Activated B cell treated with CpG ODN at 0.5 μM for 24 hours (primary cell): Measurements from ENCODE around the gene ZNF638. TPM values are rescaled to one million over a fixed set of nuclear protein-coding genes. Genes with fewer than 3 reads are reported as not detected.

Experiments used
- ATAC-seq: fragments of 200-7000 bp; cut with Tn5 transposase; one replicate; pipeline ENCODE4 v1.10.0; 2021; ENCODE audit warnings: low read depth, mild to moderate bottlenecking, moderate library complexity
- CTCF ChIA-PET: fragments of 350-600 bp; sonication (Branson Sonifier 250); formaldehyde crosslinking; loops from one replicate; lab custom pipeline; 2021; ENCODE audit warnings: antibody characterized with exemption; lab: Charles Lee
- POLR2A ChIA-PET: fragments of 350-600 bp; sonication (Branson Sonifier 250); formaldehyde crosslinking; loops from one replicate; lab custom pipeline; 2021; ENCODE audit warnings: antibody characterized with exemption; lab: Charles Lee
- DNase-seq: peaks from one replicate; pipeline ENCODE4 v3.0.0; 2022
- H3K27ac Mint-ChIP-seq: one replicate; pipeline ENCODE4 v1.8.0; 2020; ENCODE audit warnings: mixed read lengths
- H3K27me3 Mint-ChIP-seq: one replicate; pipeline ENCODE4 v1.8.0; 2021; ENCODE audit warnings: mixed read lengths
- H3K36me3 Mint-ChIP-seq: one replicate; pipeline ENCODE4 v1.8.0; 2021; ENCODE audit warnings: low read depth, mixed read lengths
- H3K4me1 Mint-ChIP-seq: one replicate; pipeline ENCODE4 v1.8.0; 2021; ENCODE audit warnings: mixed read lengths
- H3K4me3 Mint-ChIP-seq: one replicate; pipeline ENCODE4 v1.8.0; 2020; ENCODE audit warnings: mild to moderate bottlenecking, mixed read lengths
- H3K9me3 Mint-ChIP-seq: one replicate; pipeline ENCODE4 v1.8.0; 2020; ENCODE audit warnings: mixed read lengths
- CTCF ChIP-seq: fragments of 200-600 bp; IDR thresholded peaks from one replicate; pipeline ENCODE4 v1.8.0; 2022; ENCODE audit warnings: antibody characterized with exemption, mild to moderate bottlenecking
- intact Hi-C: fragments of 100-400 bp; cut with micrococcal nuclease; formaldehyde crosslinking; loops from one replicate; pipeline ENCODE4 v1.15.1; 2024
- total RNA-seq: library from RNA; stranded (reverse); gene quantifications from 2 replicates; pipeline ENCODE4 v1.2.3, GENCODE V29; 2022

Gene ZNF638
- total RNA-seq, 1 donor from 2014 or later: 152 TPM

GRCh38 chr2:71455741-71456569 lies 124.4 kb downstream of the ZNF638 start:
- Mint-ChIP-seq H3K27me3 (peaks cover 34% of the 10 kb centered on the region), H3K9me3 (no peaks in the 10 kb centered on the region), H3K36me3 (no peaks in the 10 kb centered on the region), H3K4me1 (peaks cover 19% of the 10 kb centered on the region), H3K4me3 (no peak overlapping the region), H3K27ac (no peak overlapping the region)
- no peak for DNase-seq
- ChIA-PET POLR2A (no interaction called here), CTCF (no interaction called here)
- intact Hi-C loops: no loop called here
- TF ChIP-seq CTCF: no peak
- no peak for ATAC-seq

GRCh38 chr2:71456617-71457016 lies 125.0 kb downstream of the ZNF638 start:
- POLR2A ChIA-PET: no interaction called here
- no peaks in the 10 kb centered on the region for H3K36me3 Mint-ChIP-seq
- H3K27ac Mint-ChIP-seq: no peak overlapping the region
- CTCF ChIA-PET: no interaction called here
- peaks cover 19% of the 10 kb centered on the region for H3K4me1 Mint-ChIP-seq
- H3K27me3 Mint-ChIP-seq: peaks cover 34% of the 10 kb centered on the region
- intact Hi-C loops: no loop called here
- H3K9me3 Mint-ChIP-seq: no peaks in the 10 kb centered on the region
- H3K4me3 Mint-ChIP-seq: no peak overlapping the region
- no peak for TF ChIP-seq CTCF
- ATAC-seq (no peak), DNase-seq (no peak)

GRCh38 chr2:71457123-71457915 lies 125.7 kb downstream of the ZNF638 start:
- no peak for TF ChIP-seq CTCF
- Mint-ChIP-seq H3K27ac (no peak overlapping the region), H3K36me3 (no peaks in the 10 kb centered on the region), H3K9me3 (no peaks in the 10 kb centered on the region), H3K4me3 (no peak overlapping the region), H3K4me1 (peaks cover 16% of the 10 kb centered on the region), H3K27me3 (peaks cover 31% of the 10 kb centered on the region)
- intact Hi-C loops: no loop called here
- POLR2A ChIA-PET: no interaction called here
- CTCF ChIA-PET: interaction anchor here (1.3 kb wide), 1 partner anchor 53 kb away, joined by 3 read pairs; no protein-coding TSS in a partner anchor
- no peak for DNase-seq
- no peak for ATAC-seq

- no peak overlapping the region for H3K27ac Mint-ChIP-seq
- H3K4me3 Mint-ChIP-seq: no peak overlapping the region
- intact Hi-C loops: no loop called here
- no peak for TF ChIP-seq CTCF
- H3K36me3 Mint-ChIP-seq: no peaks in the 10 kb centered on the region
- CTCF ChIA-PET: interaction anchor here (1.3 kb wide), 1 partner anchor 52 kb away, joined by 3 read pairs; no protein-coding TSS in a partner anchor
- POLR2A ChIA-PET: no interaction called here
- H3K9me3 Mint-ChIP-seq: no peaks in the 10 kb centered on the region
- H3K27me3 Mint-ChIP-seq: peaks cover 27% of the 10 kb centered on the region
- ATAC-seq (no peak), DNase-seq (no peak)
- peaks cover 10% of the 10 kb centered on the region for H3K4me1 Mint-ChIP-seq
These were observed 126.3 kb downstream of the ZNF638 start for GRCh38 chr2:71457923-71458322.
